Activated CD8-positive, alpha-beta memory T cell treated with anti-CD3 and anti-CD28 coated beads, Interleukin-2, amount 50 U/mL, for 1 hour (primary cell): ENCODE measurements around the gene OR2W1.

ENCODE experiments used
- DNase-seq: peaks from one replicate; pipeline ENCODE4 v3.0.0-alpha.2; 2020; ENCODE audit errors: extremely low read depth

OR2W1 gene

DNA sequence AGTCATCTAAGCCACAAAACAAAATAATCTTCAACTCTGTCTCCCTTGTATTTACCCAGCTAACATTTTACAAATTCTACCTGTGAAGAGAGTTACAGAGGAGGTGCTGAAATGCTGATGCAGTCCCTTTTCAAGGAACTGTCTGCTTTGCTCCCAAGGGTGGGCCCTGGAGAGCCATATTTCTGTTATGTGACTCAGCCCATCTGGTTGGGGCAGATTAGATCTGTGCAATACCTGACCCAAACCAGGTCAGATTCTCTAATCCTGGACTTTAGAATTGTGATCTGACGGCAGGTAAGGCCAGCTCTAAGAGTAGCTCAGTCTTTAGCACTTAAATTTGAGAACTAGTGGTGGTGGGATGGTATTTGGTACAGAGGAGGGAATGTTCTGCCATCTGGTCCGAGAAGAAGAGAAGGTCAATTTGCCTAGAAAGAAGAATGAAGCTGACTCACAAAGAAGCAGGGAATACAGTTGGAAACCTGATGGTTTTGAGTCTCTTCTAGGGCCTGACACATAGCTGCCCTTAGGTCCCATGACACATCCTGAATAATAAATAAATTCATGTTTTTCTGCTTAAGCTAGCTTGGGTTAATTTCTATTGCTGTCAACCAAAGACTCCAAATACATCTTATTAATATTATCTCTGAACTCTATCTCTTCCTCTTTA lies 48.0 kb downstream of the OR2W1 start:
- DNase-seq, result no peak

DNA sequence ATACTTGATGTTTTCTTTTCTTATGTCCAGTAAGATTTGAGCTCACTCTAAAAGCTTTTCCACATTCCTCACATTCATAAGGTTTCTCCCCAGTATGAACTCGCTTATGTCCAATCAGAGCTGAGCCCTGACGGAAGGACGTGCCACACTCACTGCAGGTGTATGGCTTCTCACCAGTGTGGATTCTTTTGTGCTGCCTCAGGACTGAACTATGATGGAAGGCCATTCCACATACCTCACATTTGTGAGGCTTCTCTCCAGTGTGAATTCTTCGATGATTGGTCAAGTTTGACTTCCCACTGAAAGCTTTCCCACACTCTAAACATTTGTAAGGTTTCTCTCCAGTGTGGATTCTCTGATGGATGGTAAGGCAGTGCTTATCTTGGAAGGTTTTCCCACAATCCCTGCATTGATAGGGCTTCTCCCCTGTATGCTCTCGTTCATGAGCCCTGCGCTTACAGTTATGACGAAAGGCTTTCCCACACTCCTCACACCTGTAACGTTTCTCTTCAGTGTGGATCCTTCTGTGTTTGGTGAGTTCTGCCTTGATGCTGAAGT lies 49.8 kb downstream of the OR2W1 start:
- no peak for DNase-seq
